ENCODE data around the gene TENM4. TPM values are rescaled to one million over a fixed set of nuclear protein-coding genes. Genes with fewer than 3 reads are reported as not detected.

TENM4 gene
- total and polyA plus RNA-seq, 2 of the 8 experiments (the other 6 are each of a cell fraction or from before 2014, with no cell fraction given): 3.5 to 7.2 TPM

DNA sequence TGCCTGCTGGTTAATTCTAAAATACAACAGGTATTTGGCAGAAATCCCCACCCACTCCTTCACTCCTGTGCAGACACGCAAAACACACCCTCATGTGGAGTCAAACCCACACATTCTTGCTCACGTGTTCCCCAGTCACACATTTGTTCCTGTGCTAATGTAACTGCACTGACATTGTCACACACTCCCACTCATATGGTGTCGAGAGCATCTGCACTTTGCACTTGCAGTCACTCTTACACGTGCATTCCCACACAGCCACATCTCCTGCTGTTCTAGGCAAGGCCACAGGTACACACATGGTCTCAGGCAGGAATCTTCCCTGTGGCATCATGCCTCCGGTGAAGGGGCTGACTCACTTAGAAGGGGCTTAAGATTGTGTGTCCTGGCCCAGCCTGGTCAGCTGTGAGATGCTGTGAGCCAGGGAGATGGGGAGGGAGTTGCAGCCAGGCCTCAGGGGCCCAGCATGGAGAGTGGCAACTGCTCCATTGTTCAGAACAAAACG is 395.0 kb downstream of the TENM4 start (continued):
- TF ChIP-seq, protein P1, sequence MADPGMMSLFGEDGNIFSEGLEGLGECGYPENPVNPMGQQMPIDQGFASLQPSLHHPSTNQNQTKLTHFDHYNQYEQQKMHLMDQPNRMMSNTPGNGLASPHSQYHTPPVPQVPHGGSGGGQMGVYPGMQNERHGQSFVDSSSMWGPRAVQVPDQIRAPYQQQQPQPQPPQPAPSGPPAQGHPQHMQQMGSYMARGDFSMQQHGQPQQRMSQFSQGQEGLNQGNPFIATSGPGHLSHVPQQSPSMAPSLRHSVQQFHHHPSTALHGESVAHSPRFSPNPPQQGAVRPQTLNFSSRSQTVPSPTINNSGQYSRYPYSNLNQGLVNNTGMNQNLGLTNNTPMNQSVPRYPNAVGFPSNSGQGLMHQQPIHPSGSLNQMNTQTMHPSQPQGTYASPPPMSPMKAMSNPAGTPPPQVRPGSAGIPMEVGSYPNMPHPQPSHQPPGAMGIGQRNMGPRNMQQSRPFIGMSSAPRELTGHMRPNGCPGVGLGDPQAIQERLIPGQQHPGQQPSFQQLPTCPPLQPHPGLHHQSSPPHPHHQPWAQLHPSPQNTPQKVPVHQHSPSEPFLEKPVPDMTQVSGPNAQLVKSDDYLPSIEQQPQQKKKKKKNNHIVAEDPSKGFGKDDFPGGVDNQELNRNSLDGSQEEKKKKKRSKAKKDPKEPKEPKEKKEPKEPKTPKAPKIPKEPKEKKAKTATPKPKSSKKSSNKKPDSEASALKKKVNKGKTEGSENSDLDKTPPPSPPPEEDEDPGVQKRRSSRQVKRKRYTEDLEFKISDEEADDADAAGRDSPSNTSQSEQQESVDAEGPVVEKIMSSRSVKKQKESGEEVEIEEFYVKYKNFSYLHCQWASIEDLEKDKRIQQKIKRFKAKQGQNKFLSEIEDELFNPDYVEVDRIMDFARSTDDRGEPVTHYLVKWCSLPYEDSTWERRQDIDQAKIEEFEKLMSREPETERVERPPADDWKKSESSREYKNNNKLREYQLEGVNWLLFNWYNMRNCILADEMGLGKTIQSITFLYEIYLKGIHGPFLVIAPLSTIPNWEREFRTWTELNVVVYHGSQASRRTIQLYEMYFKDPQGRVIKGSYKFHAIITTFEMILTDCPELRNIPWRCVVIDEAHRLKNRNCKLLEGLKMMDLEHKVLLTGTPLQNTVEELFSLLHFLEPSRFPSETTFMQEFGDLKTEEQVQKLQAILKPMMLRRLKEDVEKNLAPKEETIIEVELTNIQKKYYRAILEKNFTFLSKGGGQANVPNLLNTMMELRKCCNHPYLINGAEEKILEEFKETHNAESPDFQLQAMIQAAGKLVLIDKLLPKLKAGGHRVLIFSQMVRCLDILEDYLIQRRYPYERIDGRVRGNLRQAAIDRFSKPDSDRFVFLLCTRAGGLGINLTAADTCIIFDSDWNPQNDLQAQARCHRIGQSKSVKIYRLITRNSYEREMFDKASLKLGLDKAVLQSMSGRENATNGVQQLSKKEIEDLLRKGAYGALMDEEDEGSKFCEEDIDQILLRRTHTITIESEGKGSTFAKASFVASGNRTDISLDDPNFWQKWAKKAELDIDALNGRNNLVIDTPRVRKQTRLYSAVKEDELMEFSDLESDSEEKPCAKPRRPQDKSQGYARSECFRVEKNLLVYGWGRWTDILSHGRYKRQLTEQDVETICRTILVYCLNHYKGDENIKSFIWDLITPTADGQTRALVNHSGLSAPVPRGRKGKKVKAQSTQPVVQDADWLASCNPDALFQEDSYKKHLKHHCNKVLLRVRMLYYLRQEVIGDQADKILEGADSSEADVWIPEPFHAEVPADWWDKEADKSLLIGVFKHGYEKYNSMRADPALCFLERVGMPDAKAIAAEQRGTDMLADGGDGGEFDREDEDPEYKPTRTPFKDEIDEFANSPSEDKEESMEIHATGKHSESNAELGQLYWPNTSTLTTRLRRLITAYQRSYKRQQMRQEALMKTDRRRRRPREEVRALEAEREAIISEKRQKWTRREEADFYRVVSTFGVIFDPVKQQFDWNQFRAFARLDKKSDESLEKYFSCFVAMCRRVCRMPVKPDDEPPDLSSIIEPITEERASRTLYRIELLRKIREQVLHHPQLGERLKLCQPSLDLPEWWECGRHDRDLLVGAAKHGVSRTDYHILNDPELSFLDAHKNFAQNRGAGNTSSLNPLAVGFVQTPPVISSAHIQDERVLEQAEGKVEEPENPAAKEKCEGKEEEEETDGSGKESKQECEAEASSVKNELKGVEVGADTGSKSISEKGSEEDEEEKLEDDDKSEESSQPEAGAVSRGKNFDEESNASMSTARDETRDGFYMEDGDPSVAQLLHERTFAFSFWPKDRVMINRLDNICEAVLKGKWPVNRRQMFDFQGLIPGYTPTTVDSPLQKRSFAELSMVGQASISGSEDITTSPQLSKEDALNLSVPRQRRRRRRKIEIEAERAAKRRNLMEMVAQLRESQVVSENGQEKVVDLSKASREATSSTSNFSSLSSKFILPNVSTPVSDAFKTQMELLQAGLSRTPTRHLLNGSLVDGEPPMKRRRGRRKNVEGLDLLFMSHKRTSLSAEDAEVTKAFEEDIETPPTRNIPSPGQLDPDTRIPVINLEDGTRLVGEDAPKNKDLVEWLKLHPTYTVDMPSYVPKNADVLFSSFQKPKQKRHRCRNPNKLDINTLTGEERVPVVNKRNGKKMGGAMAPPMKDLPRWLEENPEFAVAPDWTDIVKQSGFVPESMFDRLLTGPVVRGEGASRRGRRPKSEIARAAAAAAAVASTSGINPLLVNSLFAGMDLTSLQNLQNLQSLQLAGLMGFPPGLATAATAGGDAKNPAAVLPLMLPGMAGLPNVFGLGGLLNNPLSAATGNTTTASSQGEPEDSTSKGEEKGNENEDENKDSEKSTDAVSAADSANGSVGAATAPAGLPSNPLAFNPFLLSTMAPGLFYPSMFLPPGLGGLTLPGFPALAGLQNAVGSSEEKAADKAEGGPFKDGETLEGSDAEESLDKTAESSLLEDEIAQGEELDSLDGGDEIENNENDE (IDR thresholded peaks at IDR 0.05; ENCODE audit: insufficient replicate concordance, low read length): no peak
- no peak for TF ChIP-seq RXRA (IDR thresholded peaks at IDR 0.05; ENCODE audit: insufficient read depth, low read depth, low read length)
- no peak for TF ChIP-seq PHF8 (conservative IDR thresholded peaks at IDR 0.05; ENCODE audit: low read depth, low read length)
- TF ChIP-seq SIX5 (IDR thresholded peaks at IDR 0.05; ENCODE audit: low read depth, low read length): no peak
- no peak for TF ChIP-seq EZH2 (IDR thresholded peaks at IDR 0.05; ENCODE audit: low read depth, low read length, severe bottlenecking)
